ENCODE results near the gene TTC31. TPM values are rescaled to one million over a fixed set of nuclear protein-coding genes. Genes with fewer than 3 reads are reported as not detected.

The TTC31 gene
- total RNA-seq, 4 donors from 2014 or later = 18.4 to 26.1 (median 21.9) TPM

DNA sequence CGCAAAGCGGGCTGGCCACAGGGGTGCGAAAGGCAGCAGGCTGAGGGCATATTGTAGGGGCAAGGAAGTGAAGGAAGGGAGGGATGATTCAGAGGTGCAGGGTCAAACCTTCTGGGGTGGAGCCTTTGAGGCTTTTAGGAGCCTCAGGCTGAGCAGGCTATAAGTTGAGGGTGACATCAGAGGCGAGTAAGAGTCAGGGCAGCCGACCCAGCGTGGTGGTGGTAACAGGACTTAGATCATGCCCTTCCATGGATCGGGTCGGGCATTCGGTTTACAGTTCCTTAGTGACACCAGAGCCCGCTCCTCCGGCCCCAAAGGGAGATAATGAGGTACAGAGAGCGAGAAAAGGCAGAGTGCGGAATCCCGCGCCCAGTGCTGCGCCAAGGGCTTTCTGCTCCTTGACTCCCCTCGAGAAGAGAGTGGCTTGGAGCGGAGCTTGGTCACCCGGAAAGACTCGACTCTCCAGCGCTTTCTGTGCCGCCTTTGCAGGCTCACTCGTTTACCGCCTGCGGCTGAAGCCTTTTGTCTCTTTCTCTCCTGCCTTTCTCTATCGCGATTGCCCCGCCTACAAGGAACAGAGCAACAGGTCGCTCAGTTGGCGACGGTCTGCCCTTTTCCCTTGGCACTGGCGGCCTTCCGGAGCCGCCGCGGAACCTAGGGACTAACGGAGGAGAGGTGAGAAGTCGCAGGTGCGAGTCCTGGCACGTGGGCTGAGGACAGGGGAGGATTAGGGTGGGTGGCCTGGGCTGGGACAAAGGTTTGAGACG is 15.8 kb downstream of the TTC31 start:
- no peak overlapping the region for H3K4me3 ChIP-seq (ENCODE audit: low read depth, poor library complexity, severe bottlenecking)
- TF ChIP-seq, protein P1, sequence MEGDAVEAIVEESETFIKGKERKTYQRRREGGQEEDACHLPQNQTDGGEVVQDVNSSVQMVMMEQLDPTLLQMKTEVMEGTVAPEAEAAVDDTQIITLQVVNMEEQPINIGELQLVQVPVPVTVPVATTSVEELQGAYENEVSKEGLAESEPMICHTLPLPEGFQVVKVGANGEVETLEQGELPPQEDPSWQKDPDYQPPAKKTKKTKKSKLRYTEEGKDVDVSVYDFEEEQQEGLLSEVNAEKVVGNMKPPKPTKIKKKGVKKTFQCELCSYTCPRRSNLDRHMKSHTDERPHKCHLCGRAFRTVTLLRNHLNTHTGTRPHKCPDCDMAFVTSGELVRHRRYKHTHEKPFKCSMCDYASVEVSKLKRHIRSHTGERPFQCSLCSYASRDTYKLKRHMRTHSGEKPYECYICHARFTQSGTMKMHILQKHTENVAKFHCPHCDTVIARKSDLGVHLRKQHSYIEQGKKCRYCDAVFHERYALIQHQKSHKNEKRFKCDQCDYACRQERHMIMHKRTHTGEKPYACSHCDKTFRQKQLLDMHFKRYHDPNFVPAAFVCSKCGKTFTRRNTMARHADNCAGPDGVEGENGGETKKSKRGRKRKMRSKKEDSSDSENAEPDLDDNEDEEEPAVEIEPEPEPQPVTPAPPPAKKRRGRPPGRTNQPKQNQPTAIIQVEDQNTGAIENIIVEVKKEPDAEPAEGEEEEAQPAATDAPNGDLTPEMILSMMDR (IDR thresholded peaks at IDR 0.05) = no peak
- TF ChIP-seq POLR2A (IDR thresholded peaks at IDR 0.05) = no peak
- 1% methylated on average over 41 of the region's 41 CpGs for WGBS, 2 donors
- intact Hi-C loops (cut with DNase I; ENCODE audit: low total_unique reads) = no loop called here
- DNase-seq (ENCODE audit: low spot score in 2 of 2) = no peak

DNA sequence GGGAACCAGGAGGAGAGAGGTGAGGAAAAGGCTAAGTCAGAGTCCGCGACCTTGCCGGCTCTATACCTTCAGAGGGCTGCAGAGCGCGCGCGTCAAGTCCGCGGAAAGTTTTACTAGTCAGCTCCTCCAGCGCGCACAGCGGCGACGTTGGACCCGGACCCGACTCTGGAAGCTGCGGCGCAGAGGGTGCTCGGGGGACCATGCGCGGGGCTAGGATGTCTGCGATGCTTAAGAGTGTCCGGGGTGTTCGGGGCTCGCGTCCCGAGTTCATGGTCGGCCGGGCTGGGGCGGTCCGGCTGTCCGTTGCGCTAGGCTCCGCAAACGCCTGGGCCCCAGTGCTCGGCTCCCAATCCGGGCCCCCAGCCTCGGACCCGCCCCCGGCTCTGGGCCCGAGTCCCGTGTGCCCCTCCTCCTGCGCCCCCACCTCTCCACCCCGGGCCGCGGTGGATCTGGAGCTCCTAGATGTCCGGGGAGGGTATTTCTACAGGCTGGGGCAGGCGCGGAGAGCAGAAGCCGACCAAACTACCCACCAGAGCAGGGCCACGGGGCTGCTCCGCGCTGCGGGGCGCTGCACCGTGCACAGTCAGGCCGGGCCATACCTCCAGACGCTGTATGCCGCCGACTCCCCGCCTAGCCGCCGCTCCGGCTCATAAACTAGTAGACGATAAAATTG is 16.5 kb downstream of the TTC31 start, which contains the start of gene LBX2:
TSS of gene LBX2 (minus strand) at position 337 of the 673 bp plus-strand sequence. CDS start at position 271, 66 bp downstream.
- WGBS, 2 donors = 7 to 12% methylated on average over 52 to 58 of the region's 65 CpGs
- DNase-seq (ENCODE audit: low spot score in 2 of 2) = no peak
- intact Hi-C loops (cut with DNase I; ENCODE audit: low total_unique reads) = no loop called here
- TF ChIP-seq, protein P1 (IDR thresholded peaks at IDR 0.05) = no peak
- H3K4me3 ChIP-seq (ENCODE audit: low read depth, poor library complexity, severe bottlenecking) = no peak within 1 kb of the TSS

GRCh38 chr2:74499940-74500577 is 17.2 kb downstream of the TTC31 start:
- DNase-seq (ENCODE audit: low spot score in 2 of 2) = no peak
- TF ChIP-seq POLR2A (IDR thresholded peaks at IDR 0.05) = no peak
- TF ChIP-seq, protein P1 (IDR thresholded peaks at IDR 0.05) = no peak
- H3K4me3 ChIP-seq (ENCODE audit: low read depth, poor library complexity, severe bottlenecking) = no peak overlapping the region
- intact Hi-C loops (cut with DNase I; ENCODE audit: low total_unique reads) = no loop called here
- WGBS, 2 donors = 72 to 76% methylated on average over 15 of the region's 15 CpGs

DNA sequence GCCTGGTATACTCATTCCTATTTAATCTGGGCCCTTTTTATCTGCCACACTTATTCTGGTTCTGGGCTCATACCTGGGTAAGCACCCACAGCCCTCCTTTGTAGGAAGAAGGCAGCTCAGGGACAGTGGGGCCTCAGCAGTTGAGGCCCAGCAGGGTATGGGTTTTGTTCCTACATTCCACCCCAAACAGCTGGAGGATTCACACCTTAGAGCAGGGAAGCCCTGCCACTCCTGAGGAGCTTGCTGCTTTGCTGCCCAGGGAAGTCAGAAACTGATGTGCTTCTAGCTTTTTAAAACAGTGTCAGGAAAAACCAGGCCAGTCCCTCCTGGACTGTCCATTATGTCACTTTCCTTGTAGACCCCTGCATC is 17.7 kb downstream of the TTC31 start:
- TF ChIP-seq, protein P1 (IDR thresholded peaks at IDR 0.05) = no peak
- TF ChIP-seq POLR2A (IDR thresholded peaks at IDR 0.05) = no peak
- no peak for DNase-seq (ENCODE audit: low spot score in 2 of 2)
- H3K4me3 ChIP-seq (ENCODE audit: low read depth, poor library complexity, severe bottlenecking) = no peak overlapping the region
- intact Hi-C loops (cut with DNase I; ENCODE audit: low total_unique reads) = no loop called here

DNA sequence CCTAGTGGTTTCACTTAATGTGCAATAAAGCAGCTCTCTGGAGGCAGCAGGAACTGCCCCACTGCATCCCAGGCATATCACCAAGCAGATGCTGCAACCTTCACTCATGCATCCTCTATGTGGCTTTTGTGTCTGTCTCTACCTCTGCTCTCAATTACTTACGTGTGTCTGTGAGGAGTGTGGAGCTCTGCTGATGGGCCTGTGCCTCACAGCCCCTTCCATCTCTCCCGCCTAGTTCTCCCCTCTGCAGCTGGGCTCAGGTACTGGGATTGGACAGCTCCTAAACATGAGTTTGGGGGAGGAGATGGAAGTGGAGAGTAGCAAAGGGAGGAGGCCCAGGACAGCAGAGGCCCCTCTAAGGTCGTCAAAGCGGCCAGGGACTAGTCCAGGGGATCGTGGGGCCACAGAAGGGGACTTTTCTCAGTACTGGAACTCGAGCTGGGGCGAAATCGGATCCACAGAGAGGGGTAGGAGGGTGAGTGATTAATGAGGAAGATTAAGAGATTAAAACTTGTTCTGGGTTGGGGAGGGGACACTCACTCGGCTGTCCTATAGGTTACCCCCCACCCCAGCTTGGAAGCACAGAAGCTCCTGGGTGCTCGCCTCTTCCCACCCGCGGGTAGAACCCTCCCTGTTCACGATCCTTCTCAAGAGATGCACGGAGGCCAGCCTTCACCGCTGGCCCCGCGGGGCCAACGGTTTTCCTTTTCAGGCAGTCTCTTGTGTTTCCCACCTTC is 18.6 kb downstream of the TTC31 start:
- 83 to 84% methylated on average over 18 of the region's 18 CpGs for WGBS, 2 donors
- H3K4me3 ChIP-seq (ENCODE audit: low read depth, poor library complexity, severe bottlenecking) = no peak overlapping the region
- intact Hi-C loops (cut with DNase I; ENCODE audit: low total_unique reads) = no loop called here
- TF ChIP-seq POLR2A (IDR thresholded peaks at IDR 0.05) = no peak
- TF ChIP-seq, protein P1 (IDR thresholded peaks at IDR 0.05) = no peak
- DNase-seq (ENCODE audit: low spot score in 2 of 2) = no peak

Measured in lower leg skin (tissue), 4 donors.